GM18909 (cell line): ENCODE results near the gene TBC1D22A.

Experiments
- ATAC-seq: cut with Tn5 transposase; IDR thresholded peaks from one replicate; pipeline ENCODE4 v1.9.1; 2021; ENCODE audit warnings: mild to moderate bottlenecking; ENCODE audit not compliant: unreplicated experiment, poor library complexity

Gene TBC1D22A

DNA sequence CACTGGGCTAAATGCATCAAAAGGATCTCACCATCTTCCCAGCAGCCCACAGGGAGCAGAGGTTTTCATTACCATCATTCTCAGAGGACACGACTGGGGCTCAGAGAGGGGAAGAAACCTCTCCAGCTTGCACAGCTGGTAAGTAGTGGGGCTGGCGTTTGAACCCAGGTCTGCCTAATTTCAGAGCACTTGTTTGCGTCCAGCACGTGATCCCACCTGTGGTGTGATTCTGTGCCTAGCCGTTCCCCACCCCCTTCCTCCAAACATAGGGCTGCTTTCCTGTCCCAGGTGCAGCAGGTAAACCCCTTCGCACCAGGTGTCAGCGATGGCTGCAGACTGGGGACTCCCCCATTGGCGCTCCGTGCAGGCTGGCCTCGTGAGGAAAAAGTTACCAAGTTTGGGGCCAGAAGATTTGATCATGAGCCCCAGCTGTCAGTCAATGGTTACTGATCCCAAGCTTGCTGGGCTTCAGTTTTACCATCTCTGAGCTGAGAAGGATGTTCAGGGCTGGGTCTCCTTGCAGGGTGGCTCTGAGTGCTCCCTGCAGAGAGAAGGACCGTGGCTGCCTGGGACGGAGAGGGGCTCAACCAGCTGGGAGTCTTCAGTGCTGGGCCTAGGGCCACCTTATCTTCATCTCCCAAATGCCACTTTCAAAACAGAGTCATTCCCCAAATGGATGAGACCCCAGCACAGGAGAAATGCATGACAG lies 445.6 kb downstream of the TBC1D22A start:
- ATAC-seq = no peak

DNA sequence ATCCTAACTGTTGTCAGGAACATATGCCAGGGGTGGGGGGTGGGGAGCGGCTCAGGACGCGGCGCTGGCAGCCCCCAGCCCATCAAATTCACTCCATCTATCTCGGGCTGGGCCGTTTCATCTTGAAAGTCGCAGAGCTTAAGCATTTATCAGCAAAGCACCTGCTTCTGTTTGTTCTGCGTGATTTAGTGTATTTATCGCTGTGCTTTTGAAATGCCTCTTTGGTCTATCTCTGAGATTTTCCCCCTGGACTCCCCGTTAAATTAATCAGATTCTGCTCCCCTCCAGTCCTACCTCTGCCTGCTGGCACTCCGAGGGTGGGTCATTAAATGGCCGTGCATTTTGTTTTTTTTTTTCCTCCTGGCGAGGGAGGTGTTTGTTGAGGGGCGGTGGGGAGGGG lies 446.2 kb downstream of the TBC1D22A start:
- no peak for ATAC-seq

DNA sequence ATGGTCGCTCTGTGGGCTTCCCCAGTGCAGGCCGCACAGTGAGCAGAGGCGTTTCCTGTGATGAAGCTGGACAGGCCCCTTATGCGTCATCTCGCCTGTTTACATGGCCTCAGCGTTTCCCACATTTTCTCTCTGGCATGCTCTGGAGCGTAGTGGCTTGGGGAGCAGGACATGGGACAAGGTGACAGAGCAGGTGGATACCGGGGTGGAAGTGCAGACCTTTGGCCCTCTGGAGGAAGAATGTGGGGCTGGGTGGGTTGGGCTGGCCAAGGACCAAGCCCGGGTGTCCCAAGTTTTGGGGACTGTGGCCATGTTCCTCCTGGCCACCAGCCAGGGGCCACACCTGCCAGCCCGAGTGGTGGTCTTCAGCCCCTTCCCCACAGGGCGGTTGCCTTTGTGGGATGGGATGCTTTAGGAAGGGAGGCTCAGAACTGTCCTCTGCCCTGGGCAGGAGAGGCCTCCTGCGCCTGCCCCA lies 446.6 kb downstream of the TBC1D22A start:
- ATAC-seq = no peak

DNA sequence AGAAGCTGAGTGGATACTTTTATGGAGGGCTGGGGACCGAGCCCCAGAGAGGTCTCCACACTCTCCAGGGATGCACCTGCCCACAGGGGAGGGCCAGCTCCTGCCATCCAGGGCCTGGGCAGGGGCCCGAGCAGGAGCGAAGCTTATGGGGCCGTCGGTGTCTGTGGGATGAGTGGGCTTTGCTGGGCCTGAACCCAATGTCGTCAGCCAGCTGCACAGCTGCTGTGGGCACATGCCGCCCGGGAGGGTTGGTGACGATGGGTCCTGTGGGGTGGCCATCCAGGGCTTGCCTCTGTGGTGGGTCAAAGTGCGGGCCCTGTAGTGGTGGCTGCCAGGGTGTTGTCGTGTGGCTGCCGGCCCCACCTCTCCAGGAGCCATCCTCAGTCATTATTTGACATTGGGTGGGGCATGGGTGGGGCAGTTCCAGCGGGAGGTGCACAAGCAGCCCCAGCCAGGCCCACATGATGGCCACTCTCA lies 447.1 kb downstream of the TBC1D22A start:
- no peak for ATAC-seq

DNA sequence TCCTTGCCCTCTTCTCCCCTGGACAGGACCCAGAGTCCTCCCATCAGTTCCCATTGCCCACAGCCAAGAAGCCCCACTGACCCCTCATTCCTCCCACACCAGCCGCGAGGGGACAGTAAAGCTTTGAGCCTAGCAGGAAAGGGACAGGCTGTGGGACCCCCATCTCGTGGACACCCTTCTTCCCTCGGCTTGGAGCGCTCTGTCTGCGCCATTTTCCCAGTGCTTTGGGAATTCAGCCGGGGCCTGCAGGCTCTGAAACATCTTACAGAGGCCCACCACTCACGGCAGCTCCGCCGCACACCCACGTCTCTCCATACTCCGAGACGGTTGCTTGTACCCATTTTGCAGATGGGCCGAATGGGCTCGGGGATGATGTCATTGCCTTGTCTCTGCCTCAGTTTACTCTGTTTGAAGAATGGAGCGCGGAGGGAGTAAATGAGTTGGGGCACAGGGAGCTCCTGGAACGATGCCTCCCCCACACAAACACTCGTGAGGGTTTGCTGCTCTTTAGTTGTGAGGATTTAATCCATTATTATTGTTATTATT lies 447.7 kb downstream of the TBC1D22A start:
- ATAC-seq = no peak

DNA sequence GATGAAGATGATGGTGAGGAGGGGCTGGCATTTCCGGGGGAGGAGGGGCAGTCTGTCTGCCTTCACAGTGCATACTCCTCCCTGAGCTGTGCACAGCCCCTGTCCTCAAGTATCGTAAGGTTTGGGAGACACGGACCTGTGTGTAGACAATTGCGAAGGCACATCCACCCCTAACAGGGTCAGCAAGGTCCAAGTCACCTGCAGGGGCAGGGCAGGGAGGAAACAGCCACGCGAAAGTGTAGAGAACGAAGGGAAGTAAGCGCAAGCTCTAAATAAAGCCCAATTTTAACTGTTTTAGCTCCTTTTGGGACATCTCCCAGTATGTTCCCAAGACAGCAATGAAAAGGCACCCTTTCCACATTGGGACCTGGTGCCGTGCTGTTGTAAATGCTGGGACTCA lies 448.2 kb downstream of the TBC1D22A start:
- no peak for ATAC-seq

DNA sequence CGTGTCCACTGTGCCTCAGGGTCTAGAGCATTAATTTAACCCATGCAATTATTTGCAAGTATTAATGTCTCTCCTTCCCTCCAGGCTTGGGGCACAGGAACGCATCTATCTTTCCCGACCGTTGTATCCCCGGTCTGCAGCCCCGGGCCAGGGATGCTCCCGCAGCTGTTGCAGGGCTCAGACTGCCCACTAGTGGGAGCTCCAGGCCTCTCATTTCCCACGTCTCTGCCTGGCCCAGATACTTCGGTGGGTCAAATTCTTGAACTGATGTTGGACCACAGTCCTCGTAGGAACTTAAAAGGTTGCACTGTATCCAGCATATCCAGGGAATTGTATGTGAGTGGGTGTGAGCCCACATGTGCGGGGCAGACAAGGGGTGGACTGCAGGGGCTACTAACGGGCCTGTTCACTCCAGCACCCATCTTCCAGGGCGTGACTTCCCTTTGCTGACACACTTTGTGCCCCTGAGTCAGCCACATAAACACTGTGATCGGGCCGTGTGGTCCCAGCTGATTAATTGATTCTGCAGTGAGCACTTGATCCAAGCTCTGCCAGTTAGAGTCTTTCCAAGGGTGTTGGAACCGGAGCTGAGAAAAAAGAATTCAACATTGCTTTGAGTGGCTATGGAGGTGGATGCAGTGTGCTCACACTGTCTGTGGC lies 451.3 kb downstream of the TBC1D22A start:
- no peak for ATAC-seq

DNA sequence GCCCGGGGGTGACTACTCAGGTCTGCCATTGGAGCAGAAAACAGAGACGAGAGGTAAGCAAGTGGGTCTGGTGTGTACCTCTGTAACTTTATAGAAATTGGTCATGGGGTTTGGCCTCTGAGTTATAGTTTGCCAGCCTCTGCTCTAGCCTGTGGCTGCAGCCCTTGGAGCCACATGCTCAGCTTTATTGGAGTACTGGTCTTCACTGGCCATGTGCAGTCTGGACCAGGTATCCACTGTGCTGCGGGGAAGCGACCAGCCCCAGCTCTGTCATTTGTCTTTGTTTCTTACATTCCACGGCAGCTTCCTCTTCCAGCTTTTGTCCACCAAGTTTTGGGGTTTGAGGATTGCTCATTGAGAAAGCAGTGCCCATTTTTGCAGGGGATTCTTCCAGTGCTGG lies 453.4 kb downstream of the TBC1D22A start:
- ATAC-seq = no peak

DNA sequence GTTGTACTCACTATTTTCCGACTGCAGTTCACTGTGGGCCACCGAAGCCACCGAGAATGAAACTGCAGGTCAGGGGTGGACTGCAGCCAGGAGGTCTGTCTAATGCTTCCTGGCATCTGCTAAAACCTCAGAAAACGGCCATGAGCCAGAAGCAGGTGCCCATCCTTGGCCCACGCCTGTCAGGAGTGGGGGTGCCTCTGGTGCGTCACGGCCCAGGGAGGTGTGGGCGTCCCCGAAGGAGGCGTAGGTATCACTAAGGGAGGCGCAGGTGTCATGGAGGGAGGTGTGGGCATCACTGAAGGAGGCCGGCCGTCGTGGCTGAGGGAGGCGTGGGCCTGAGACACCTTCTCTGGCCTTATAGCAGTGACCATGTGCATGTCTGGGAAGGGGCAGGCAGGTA lies 456.2 kb downstream of the TBC1D22A start:
- no peak for ATAC-seq

DNA sequence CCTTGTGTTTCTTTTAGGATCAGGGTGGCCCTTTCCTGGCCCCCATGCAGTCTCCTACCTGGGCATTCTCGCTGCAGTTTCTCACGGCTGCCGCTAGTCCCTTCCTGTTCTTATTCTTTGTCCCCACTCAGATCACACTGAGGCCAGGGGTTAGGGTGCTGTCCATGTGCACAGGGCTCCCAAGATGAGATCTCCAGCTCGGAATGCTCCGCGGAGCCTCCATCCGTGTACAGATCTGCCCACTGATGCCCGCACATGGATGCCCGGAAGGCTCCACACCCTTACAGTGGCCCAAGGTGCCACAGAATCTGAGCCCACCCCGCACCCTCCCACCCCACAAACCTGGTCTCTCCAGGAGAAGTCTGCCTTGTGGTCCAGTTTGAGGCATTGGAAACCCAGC lies 457.3 kb downstream of the TBC1D22A start:
- ATAC-seq = no peak

DNA sequence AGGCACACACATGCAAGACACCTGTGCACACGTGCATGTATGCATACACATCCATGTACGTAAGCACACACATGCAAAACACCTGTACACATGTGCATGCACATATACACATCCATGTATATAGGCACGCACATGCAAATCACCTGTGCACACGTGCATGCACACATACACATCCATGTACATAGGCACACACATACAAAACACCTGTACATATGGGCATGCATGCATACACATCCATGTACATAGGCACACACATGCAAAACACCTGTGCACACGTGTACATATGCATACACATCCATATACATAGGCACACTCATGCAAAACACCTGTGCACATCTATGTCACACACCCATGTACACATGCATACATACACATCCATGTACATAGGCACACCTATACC lies 458.3 kb downstream of the TBC1D22A start:
- no peak for ATAC-seq

DNA sequence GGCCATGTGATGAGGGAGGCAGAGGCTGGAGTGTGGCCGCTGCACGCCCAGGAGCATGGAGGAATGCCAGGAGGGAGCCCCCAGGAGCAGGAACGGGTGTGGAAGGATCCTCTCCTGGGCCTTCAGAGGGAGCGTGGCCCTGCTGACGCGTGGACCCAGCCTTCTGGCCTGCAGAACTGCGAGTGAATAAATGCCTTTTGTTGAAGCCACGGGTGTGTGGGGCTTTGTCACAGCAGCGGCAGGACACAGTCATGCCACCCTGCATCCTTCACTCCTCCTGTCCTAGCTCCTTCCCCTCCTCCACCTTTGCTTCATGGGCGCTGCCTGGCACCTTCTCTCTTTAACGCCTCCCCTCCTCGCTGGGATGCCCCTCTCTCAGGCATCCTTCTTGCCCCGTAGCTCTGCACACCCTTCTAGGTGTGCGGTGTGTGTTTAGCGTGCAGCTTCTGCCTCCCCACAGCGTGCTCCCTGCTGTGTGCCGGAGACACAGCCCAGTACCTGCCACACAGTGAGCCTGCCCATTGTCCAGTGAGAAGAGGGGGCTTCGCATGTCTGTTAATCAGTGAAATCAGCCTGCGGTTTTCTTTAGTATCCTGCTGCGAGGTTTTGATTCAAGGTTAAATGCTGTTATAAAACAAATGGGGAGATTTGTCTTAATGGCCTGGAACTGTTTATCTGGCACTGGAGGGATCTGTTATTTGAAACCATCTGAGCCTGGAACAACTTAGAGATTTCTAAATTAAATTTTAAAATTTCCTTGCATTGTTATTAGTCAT lies 459.6 kb downstream of the TBC1D22A start:
- ATAC-seq = no peak
